GM18520 (cell line): Measurements from ENCODE around the gene OGFR.

Source experiments
- ATAC-seq: cut with Tn5 transposase; IDR thresholded peaks from one replicate; pipeline ENCODE4 v1.9.1; 2021; ENCODE audit not compliant: unreplicated experiment

OGFR gene

DNA sequence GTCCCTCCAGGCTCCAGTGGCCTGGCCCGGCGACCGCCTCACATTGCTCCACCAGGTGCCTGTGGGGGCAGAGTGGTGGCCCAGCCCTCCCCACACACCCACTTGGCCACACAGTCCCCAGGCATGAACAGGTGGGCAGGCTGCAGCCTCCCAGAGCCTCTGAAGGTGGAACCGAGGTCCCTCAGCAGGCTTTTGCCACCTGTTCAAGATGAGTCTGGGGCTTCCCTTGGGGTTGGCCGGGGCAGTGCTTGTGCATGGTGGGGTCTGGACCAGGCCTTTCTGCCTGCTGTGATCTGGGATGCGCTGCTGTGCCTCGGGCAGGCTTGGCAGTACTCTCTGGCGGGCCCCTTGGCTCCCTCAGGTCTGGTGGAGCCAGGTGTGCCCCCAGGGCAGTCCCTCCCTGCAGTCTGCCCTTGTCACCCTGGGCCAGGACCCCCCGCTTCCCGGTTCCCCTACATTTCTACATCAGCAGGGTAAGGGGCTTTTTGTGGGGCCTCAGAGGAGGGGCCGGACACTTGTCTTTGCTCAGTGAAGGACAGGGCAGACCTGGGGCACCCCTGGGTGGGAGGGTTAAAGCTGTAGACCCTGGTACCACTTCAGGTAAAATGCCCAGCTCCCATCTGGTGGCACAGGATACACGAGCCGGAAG lies 9.5 kb downstream of the OGFR start:
- ATAC-seq = no peak

- ATAC-seq = no peak
These were observed 10.1 kb downstream of the OGFR start for GRCh38 chr20:62814709-62815065.

- ATAC-seq = no peak
These were observed 10.7 kb downstream of the OGFR start for GRCh38 chr20:62815066-62815991.

GRCh38 chr20:62816031-62816883 lies 11.6 kb downstream of the OGFR start:
- no peak for ATAC-seq

GRCh38 chr20:62816884-62817873 lies 12.5 kb downstream of the OGFR start, which contains the start of gene COL9A3:
TSS of gene COL9A3 (plus strand) at chr20:62817050. CDS start at chr20:62817065, 15 bp downstream.
- no peak for ATAC-seq

- ATAC-seq = no peak
These were observed 13.4 kb downstream of the OGFR start for GRCh38 chr20:62817975-62818591.

GRCh38 chr20:62818592-62819493 lies 14.2 kb downstream of the OGFR start:
- no peak for ATAC-seq

- ATAC-seq = no peak
These were observed 15.0 kb downstream of the OGFR start for GRCh38 chr20:62819494-62820174.

DNA sequence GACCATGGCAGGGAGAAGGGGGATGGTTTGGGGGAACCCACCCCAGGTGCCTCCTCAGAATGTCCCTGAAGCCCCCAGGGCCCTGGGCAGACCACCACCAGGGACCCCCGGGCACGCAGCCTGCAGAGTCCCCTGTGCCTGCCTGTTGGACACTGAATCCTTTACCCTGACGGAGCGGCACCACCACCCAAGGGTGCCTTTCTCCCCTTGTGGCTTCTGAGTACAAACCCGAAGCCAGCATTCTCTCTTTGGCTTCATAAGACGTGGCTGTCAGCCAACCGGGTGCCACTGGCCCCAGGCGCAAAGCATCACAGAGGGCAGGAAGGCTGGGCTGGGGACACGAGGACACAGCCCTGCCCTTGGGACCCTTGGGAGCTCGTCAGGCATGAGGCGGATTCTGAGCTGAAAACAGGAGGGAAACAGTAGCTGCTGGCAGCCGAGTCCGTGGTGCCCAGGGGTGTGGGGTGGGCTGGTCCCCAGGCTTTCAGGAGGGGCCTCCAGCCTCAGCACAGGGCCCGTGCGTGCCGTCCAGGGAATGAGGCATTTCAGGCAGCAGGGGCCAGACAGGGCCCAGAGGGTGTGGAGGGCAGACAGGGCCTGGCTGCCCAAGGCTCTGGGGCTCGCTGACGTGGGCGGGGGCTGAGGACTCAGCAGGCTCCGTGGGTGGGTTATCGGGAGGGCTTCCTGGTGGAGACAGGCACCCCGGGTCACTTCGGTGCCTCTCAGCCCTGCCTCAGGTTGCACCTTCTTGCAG lies 15.8 kb downstream of the OGFR start:
- ATAC-seq = no peak

- ATAC-seq = no peak
These were observed 16.5 kb downstream of the OGFR start for GRCh38 chr20:62820962-62821725.

GRCh38 chr20:62821726-62822210 lies 17.1 kb downstream of the OGFR start:
- no peak for ATAC-seq

DNA sequence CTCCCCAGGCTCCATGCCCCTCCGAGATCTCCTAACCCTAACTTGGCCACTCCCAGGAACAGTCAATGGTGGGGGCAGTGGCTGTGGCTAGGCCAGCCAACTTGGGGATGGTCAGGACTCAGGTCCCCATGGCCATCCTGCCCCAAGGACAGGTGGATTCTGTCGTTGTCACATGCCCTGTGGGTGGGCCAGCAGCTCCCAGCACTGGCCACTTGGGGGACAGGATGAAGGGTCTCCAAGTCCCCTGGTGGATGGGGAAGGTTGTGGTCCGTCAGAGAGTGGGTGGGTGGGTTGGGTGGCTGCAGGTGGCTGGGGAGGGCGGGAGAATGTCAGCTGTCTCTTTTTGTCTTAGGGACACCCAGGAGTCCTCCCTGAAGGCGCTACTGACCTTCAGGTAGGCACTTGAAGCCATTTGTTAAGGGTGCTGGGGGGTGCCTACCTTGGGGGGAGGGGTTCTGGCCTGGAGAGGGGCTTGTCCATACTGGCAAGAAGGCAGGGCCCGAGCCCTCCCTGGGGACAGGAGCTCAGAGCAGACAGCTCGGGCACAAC lies 17.7 kb downstream of the OGFR start:
- ATAC-seq = no peak

GRCh38 chr20:62822788-62823651 lies 18.4 kb downstream of the OGFR start:
- no peak for ATAC-seq

DNA sequence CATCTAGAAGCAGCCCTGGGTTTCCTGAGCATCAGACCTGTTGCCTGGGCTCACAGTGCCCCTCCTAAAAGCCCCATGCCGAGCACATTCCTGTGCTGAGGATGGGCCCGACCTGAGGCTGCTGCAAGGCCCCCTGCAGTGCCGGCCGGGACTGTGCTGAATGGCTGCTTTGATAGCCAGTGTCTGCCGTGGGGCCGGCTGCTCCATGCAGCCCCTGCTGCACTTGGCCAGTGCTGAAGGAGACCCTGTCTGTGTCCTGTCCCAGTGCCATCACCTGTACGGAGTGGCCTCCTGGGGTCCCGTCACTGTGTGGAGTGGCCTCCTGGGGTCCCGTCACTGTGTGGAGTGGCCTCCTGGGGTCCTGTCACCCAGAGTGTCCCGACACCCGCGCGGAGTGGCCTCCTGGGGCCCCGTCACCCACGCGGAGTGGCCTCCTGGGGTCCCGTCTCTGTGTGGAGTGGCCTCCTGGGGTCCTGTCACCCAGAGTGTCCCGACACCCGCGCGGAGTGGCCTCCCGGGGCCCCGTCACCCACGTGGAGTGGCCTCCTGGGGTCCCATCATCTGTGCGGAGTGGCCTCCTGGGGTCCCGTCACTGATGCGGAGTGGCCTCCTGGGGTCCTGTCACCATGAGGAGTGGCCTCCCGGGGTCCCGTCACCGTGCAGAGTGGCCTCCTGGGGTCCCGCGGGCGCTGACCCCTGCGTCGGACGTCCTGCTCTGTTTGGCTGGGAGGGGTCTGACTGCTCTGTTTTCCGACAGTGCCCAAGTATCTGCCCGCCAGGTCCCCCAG lies 19.2 kb downstream of the OGFR start:
- ATAC-seq = no peak
